Lung (tissue), 12 donors: Measurements from ENCODE around the gene AKR1C2. TPM values are rescaled to one million over a fixed set of nuclear protein-coding genes. Genes with fewer than 3 reads are reported as not detected.
"Not testable (repeated sequence)": the region's sequence is repeated elsewhere in the genome, so short reads cannot be mapped to it uniquely, and the experiment has no call there.

ENCODE experiments used
- ATAC-seq: fragments of 200-7000 bp; cut with Tn5 transposase; one replicate; pipeline ENCODE4 v1.9.1; 2020; ENCODE audit warnings: moderate number of reproducible peaks; ENCODE audit not compliant: insufficient read depth, low FRiP score
- DNase-seq, 3 donors: peaks; one replicate each; pipeline ENCODE4 v3.0.0-alpha.2; 2013 to 2017
- H3K27ac ChIP-seq, 2 donors: one replicate each; pipeline ENCODE4 v1.5.1; 2013; ENCODE audit warnings: mild to moderate bottlenecking in 2 of 2, moderate library complexity in 2 of 2, control low read depth in 1 of 2, inconsistent platforms in 1 of 2, low read depth in 1 of 2, low read length in 1 of 2
- H3K27me3 ChIP-seq, 3 donors: one replicate each; pipeline ENCODE4 v1.5.1; 2013; ENCODE audit warnings: low read length in 2 of 3; ENCODE audit not compliant: control insufficient read depth in 3 of 3, insufficient read depth in 3 of 3
- H3K36me3 ChIP-seq, 4 donors: one replicate each; pipeline ENCODE4 v1.5.1; 2013; ENCODE audit warnings: low read length in 4 of 4, mild to moderate bottlenecking in 1 of 4, moderate library complexity in 1 of 4; ENCODE audit not compliant: control insufficient read depth in 4 of 4, insufficient read depth in 4 of 4
- H3K4me1 ChIP-seq, 5 donors: one replicate each; pipeline ENCODE4 v1.5.1; 2013; ENCODE audit warnings: low read length in 5 of 5, mild to moderate bottlenecking in 2 of 5, moderate library complexity in 1 of 5; ENCODE audit not compliant: control insufficient read depth in 5 of 5, insufficient read depth in 5 of 5
- H3K4me3 ChIP-seq: one replicate; pipeline ENCODE4 v1.5.1; 2013; ENCODE audit warnings: mild to moderate bottlenecking, control low read depth, moderate library complexity
- H3K9ac ChIP-seq, 2 donors: one replicate each; pipeline ENCODE4 v1.5.1; 2013; ENCODE audit warnings: low read length in 2 of 2, control low read depth in 1 of 2; ENCODE audit not compliant: insufficient read depth in 1 of 2
- H3K9me3 ChIP-seq, 4 donors: one replicate each; pipeline ENCODE4 v1.5.1; 2013; ENCODE audit warnings: low read length in 3 of 4, mild to moderate bottlenecking in 1 of 4, moderate library complexity in 1 of 4; ENCODE audit not compliant: control insufficient read depth in 4 of 4, insufficient read depth in 3 of 4
- WGBS, 2 donors: extraction: QIAGEN DNeasy Blood & Tissue Kit; methylation state at CpG; one replicate each; pipeline ENCODE4 v1.1.7; 2013; 5-methylcytosine and 5-hydroxymethylcytosine counted together
- polyA plus RNA-seq, 2 donors: library from polyadenylated mRNA; stranded (reverse); fragments of 200-250 nt; gene quantifications; one replicate each; pipeline ENCODE4 v1.2.1, GENCODE V29; 2013
- total RNA-seq, 2 donors: library from RNA; depleted of rRNA in 1 of 2; stranded (reverse); fragments of >200 nt in 1 of 2; gene quantifications; one replicate each; pipeline ENCODE4 v1.2.1, GENCODE V29; 2014 to 2021
- TF ChIP-seq, protein P1 (sequence below): IDR thresholded peaks from 2 replicates; pipeline ENCODE4 v1.5.1; 2012; ENCODE audit warnings: mild to moderate bottlenecking; ENCODE audit errors: control extremely low read depth, extremely low read depth
- donor health status: control.
- donor health status: control.
- donor health status: Bipolar disorder and iron deficiency.
- donor health status: healthy.
- donor health status: DM: yes; HTN: yes; CAD: no.

AKR1C2 gene
- total and polyA plus RNA-seq, 4 donors, result 1.8 to 56.6 (median 27.4) TPM

DNA sequence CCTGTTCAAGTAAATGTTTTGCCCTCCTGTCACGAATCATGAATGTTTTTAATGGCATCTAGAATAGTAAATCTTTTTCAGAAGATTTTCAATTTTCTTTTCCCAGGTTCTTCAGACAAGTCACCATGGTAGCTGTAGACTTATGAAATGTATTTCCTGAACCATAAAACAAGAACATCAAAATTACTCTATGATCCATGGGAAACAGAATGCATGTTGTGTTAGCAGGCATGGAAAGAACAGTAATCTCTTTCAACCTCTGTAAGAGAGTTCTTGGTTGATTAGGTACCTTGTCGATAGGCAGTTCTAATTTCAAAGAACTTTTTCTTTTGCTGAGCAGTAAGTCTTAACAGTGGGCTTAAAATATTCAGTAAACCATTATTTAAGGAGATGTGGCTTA is 22.9 kb downstream of the AKR1C2 start:
- 95 to 97% methylated on average over 2 of the region's 2 CpGs for WGBS, 2 donors
- H3K27ac ChIP-seq, result no peak overlapping the region
- peaks cover 0 to 6% (median 3%) of the 10 kb centered on the region in 5 donors for H3K4me1 ChIP-seq
- H3K9me3 ChIP-seq, result no peaks in the 10 kb centered on the region
- TF ChIP-seq, protein P1, sequence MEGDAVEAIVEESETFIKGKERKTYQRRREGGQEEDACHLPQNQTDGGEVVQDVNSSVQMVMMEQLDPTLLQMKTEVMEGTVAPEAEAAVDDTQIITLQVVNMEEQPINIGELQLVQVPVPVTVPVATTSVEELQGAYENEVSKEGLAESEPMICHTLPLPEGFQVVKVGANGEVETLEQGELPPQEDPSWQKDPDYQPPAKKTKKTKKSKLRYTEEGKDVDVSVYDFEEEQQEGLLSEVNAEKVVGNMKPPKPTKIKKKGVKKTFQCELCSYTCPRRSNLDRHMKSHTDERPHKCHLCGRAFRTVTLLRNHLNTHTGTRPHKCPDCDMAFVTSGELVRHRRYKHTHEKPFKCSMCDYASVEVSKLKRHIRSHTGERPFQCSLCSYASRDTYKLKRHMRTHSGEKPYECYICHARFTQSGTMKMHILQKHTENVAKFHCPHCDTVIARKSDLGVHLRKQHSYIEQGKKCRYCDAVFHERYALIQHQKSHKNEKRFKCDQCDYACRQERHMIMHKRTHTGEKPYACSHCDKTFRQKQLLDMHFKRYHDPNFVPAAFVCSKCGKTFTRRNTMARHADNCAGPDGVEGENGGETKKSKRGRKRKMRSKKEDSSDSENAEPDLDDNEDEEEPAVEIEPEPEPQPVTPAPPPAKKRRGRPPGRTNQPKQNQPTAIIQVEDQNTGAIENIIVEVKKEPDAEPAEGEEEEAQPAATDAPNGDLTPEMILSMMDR, result no peak
- ATAC-seq, result no peak
- H3K9ac ChIP-seq, result no peak overlapping the region
- peaks cover 0 to 2% (median 0%) of the 10 kb centered on the region in 4 donors for H3K36me3 ChIP-seq
- no peak for DNase-seq
- H3K4me3 ChIP-seq, result no peak overlapping the region
- no peaks in the 10 kb centered on the region for H3K27me3 ChIP-seq

DNA sequence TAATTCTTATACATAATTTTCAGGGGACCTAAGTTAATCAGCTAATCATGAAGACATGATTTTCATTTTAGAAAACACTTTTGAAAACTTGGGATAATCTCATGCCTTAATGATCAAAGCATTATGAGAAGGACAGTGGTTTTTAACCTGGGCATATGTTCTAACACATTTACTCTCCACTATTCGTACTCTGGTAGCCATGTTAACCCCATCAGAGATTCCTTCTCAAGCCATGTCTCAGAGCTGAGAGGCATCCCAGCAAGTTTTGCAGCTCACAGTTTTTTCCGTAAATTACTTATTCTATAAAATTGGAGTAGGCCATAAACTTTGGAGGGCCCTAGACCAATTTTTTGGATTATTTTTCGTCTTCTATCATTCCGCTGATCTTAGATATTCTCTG is 24.8 kb downstream of the AKR1C2 start:
- Histone ChIP-seq H3K9ac (no peak overlapping the region), H3K27me3 (no peaks in the 10 kb centered on the region), H3K36me3 (peaks cover 0 to 2% (median 0%) of the 10 kb centered on the region in 4 donors), H3K27ac (no peak overlapping the region), H3K4me1 (peaks cover 0 to 4% (median 3%) of the 10 kb centered on the region in 5 donors), H3K4me3 (no peak overlapping the region), H3K9me3 (no peaks in the 10 kb centered on the region)
- DNase-seq (no peak), ATAC-seq (no peak)
- 96% methylated on average over 4 of the region's 4 CpGs for WGBS, 2 donors
- TF ChIP-seq, protein P1, result no peak

DNA sequence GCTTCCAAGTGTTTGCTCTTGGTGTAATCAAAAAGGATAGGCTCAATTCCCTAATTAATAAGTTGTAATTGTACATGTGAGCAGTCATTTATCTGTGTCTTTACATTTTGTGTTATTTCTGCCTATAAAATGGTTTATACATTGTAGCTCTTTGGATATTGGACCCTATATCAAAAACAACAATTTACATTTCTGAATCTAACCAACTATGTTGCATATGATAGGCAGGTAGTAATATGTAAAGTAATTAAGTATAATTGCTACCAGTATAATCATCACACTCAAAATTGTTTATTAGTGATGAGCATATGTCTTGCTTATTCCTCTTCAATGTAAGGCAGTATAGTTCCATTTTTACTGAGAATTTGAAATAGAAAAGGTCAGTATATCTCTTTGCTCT is 26.6 kb downstream of the AKR1C2 start:
- no peak overlapping the region for H3K27ac ChIP-seq
- peaks cover 0 to 5% (median 0%) of the 10 kb centered on the region in 4 donors for H3K36me3 ChIP-seq
- TF ChIP-seq, protein P1, result no peak
- ATAC-seq, result no peak
- peaks cover 0 to 4% (median 3%) of the 10 kb centered on the region in 5 donors for H3K4me1 ChIP-seq
- no peak for DNase-seq
- no peak overlapping the region for H3K9ac ChIP-seq
- no peaks in the 10 kb centered on the region for H3K9me3 ChIP-seq
- H3K27me3 ChIP-seq, result no peaks in the 10 kb centered on the region
- H3K4me3 ChIP-seq, result no peak overlapping the region

DNA sequence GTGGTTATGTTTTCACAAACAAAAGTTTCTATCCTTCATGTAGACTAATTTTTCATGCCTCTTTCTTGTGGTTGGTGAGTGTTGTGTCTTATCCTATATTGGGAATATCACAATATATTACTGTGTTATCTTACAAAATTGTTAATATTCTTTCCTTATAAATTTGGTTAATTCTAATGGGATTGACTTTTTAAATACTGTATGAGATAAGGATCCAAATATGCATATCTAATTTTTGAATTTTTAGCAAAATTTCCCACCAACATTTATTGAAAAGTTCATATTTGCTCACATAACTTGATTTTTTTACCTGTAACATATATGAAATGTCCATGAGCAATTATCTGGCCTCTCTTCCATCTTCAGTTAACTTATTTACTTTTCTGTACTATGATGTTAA is 29.3 kb downstream of the AKR1C2 start:
- DNase-seq, H3K27me3 ChIP-seq, ATAC-seq, H3K9me3 ChIP-seq, H3K27ac ChIP-seq, H3K36me3 ChIP-seq, H3K9ac ChIP-seq, H3K4me1 ChIP-seq, H3K4me3 ChIP-seq: not testable (repeated sequence)

DNA sequence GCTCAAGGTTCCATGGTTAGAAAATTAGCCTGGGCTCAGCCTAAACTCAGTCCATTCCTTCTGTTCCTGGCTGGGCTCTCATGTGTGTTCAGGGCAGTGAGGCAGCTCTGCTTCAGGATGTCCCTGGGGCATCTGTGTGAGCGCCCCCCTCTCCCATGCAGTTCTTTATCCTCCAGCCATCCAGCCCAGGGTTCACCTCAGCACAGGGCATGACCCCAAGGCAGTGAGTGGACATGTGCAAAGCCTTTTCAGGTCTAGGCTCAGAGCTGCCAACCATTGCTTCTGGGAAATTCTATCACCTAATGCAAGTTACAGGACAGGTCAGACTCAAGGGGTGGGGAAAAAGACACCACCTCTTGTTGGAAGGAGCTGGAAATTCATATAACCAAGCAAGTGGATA is 30.4 kb downstream of the AKR1C2 start:
- not testable (repeated sequence) for H3K36me3 ChIP-seq, H3K4me3 ChIP-seq, H3K9ac ChIP-seq, DNase-seq, H3K9me3 ChIP-seq, H3K27me3 ChIP-seq, H3K27ac ChIP-seq, ATAC-seq, H3K4me1 ChIP-seq
- 95 to 96% methylated on average over 1 of the region's 1 CpG for WGBS, 2 donors

DNA sequence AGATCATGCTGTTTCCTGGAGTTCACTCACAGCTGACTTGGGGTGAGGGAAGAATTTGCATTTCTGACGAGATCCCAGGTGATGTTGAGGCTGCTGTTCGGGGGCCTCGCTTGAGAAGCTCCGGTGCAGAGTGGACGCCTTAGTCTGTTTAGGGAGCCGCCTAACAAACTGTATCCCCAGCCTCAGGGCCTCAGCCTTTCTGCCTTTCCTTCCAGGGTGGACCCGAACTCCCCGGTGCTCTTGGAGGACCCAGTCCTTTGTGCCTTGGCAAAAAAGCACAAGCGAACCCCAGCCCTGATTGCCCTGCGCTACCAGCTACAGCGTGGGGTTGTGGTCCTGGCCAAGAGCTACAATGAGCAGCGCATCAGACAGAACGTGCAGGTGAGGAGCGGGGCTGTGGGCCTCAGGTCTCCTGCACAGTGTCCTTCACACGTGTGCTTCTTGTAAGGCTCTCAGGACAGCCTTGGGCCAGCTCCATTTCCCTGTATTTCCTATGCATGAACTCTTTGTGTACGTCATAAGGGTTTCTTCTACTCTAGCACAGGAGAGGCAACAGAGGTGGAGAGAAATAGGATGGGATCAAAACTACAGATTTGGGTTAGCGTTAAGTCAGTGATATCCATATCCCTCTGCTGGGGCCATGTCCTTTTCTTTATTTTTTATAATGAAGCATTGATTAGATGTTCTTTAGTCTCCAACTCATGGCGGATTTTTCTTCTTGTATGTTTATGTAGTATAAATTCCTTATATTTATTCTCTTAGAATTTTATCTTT is 31.1 kb downstream of the AKR1C2 start:
- 96 to 99% methylated on average over 10 to 15 of the region's 18 CpGs for WGBS, 2 donors
- not testable (repeated sequence) for H3K27ac ChIP-seq, ATAC-seq, H3K4me1 ChIP-seq, H3K4me3 ChIP-seq, H3K27me3 ChIP-seq, H3K9me3 ChIP-seq, DNase-seq, H3K36me3 ChIP-seq, H3K9ac ChIP-seq
